Dedifferentiated amniotic fluid mesenchymal stem cell (primary cell): ENCODE results near the gene AQP2.

Source experiments
- DNase-seq: peaks from one replicate; pipeline ENCODE4 v3.0.0-alpha.2; 2016; ENCODE audit errors: extremely low spot score

AQP2 gene, protein sequence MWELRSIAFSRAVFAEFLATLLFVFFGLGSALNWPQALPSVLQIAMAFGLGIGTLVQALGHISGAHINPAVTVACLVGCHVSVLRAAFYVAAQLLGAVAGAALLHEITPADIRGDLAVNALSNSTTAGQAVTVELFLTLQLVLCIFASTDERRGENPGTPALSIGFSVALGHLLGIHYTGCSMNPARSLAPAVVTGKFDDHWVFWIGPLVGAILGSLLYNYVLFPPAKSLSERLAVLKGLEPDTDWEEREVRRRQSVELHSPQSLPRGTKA

DNA sequence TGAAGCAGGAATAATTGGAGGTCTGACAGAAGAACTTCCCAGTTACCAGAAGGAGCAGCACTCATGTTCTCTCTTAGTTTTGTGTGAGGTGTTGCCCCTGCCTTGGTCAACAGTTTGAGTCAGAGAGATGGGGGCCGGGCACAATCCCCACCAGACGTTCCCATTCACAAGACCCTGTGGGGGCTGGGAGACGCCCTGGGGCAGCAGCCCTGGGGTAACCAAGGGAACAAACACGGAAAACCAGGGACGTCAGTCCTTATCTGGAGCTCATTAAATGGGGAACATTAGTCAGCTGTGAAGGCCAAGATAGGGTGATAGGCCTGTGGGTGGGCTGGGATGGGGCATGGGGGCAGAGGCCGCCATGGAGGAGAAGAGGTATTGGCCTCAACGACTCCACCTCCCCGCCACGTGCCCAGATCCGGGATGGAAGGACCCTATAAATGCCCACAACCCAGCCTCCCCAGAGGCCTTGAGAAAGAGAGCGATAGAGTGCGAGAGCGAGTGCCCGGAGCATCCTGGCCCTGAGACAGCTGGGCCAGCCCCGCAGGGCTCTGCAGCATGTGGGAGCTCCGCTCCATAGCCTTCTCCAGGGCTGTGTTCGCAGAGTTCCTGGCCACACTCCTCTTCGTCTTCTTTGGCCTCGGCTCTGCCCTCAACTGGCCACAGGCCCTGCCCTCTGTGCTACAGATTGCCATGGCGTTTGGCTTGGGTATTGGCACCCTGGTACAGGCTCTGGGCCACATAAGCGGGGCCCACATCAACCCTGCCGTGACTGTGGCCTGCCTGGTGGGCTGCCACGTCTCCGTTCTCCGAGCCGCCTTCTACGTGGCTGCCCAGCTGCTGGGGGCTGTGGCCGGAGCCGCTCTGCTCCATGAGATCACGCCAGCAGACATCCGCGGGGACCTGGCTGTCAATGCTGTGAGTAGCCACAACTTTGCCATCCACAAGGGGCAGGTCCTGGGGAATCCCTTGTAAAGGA, at the start of gene AQP2:
Gene AQP2, plus strand, starts transcription at position 465 of the 979 bp plus-strand sequence. Its CDS starts 94 bp downstream, at position 559.
- DNase-seq: no peak

GRCh38 chr12:49901026-49901425, 49.5 kb upstream of the AQP2 start:
- DNase-seq: no peak

GRCh38 chr12:49901986-49902385, 48.6 kb upstream of the AQP2 start:
- DNase-seq: no peak

GRCh38 chr12:49902399-49903350, 47.9 kb upstream of the AQP2 start:
- no peak for DNase-seq

- no peak for DNase-seq
Measured at GRCh38 chr12:49903351-49903699, 47.2 kb upstream of the AQP2 start.

DNA sequence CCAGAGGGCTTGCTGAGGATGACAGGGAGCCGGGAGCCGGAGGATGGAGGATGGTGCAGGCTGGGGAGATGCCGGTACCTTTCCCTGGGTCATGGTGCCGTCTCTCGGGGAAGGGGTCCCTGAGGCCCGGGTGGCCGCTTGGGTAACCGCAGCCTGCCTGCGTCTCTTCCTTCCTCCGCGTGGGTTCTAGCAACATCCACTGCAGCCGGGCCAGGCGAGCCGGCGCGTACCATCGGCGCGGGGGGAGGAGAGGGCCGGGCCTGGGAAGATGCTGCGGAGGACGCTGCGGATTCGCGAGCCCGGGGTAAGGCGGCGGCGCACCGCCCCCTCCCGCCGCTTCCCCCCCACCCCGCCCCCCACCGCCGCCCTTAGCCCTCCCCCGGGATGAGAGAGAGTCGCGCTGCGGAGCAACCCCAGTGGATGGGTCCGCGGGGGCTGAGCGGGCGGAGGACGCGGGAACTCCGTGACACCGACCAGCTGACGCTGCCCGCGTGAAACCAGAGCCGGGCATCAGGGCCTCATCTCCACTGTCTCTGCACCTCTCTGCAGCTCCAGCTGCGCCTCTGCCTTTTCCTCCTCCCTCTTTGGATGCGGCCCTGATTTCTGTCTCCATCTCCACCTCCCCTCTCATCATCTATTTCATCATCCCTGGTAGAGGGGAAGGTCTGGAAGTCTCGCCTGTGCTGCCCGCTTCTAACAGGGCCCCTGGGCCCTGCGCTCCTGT, 46.7 kb upstream of the AQP2 start, which contains the start of gene FAIM2:
Gene FAIM2, minus strand, starts transcription at position 201 of the 724 bp plus-strand sequence. Its CDS starts 108 bp downstream, at position 93.
- peak; percentile 59 for DNase-seq

DNA sequence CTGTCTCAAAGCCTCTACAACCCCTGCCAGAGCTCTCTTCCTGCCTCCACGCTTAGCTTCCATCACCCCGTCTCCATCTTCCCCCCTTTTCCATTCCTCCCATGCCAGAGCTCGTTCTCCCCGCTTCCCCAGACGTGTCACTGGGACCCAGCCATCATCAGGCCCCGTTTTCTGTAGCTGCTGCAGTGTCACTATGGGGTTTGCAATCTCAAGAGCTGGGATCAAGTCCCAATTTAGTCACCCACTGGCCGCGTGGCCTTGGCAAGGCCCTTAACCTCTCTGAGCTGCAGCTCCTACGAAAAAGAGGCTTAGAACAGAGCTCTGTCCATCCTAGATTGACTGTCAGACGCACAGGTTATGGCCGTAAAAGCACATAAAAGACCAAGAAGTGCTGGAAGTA, 45.9 kb upstream of the AQP2 start:
- DNase-seq: no peak

DNA sequence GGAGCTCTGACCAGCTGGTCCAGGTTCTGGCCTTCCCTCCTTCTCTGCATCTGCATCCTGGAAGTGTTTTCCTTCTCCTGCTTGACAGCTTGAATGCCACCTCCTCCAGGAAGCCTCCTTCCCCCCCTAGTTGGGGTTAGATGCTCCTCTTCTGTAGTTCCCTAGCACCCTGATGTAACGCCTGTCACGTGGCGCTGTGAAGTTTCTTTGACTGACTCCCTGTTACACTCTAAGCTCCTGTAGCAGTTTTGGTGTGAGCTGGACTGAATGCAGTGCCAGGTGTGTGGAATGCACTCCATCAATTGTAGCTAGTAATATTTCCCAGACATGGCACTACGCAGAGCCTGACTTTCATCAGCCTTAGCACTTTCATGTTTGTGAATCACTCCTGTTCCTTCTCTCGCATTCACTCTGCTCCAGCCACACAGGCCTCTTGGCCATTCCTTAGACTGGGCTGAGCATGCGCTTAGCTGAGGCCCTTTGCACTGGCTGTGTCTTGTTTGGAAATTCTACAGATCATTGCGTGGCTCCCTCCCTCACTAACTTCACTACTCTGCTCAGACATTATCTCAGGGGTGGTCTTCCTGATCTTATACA, 44.7 kb upstream of the AQP2 start:
- DNase-seq: no peak

DNA sequence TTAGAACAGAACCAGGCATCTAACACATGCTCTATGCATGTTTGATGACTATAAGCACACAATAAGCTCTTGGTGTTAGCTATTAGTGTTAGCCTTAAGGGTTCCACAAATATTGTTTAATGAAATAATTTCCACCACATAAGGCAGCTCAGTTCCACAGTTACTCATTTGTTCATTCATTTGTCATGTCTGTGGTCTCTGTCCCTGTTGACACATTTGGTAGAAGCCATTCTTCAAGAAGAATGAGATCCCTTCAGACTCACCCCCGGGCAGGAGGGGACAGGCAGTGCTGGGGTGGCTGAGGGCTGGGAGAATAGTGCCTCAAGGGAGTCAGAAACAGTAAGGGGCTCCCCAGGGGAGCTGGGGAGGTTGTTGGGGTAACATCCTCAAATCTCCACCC, 43.2 kb upstream of the AQP2 start:
- DNase-seq: no peak

- DNase-seq: no peak
Measured at GRCh38 chr12:49909356-49909755, 41.2 kb upstream of the AQP2 start.

GRCh38 chr12:49909826-49910225, 40.7 kb upstream of the AQP2 start:
- no peak for DNase-seq

DNA sequence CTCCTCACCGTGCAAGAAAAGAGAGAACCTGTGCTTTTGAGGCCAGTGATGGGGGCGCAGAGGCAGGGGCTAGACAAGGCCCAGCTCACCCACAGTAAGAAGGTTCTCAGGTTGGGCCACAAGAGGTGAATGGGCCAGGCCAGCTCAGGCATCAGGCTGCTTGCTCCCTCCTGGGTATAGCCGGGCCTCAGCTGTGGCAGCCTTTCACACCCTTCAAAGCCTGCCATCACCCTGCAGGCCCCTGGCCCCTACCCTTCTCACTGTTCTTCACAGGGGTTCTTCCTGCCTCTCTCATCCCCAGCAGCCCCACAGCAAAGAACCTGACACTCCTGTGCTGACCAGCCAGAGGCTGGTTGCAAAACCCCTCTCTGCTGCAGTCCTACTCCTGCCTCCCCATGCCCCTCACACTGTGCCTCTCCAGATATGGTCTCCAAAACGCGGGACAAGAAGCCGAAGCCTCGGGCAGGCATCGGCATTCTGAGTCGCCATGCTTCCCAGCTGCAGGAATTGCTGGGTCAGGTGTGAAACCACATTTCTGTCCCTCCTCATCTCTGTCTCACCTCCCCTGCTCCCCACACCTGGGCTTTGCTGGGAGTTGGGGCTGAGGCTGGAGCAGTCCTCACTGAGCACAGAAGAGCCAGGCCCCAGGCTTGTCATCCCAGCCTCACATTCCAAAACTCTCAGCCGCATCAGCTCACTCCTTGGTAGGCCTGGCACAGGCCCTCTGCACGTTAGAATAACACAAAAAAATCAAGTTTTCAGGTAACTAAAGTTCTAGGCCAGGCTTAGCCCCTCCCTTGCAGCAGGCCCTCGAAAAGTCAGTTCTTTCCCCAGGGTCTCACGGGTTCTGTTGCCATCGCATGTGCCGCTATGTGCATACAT, 40.0 kb upstream of the AQP2 start:
- no peak for DNase-seq

- DNase-seq: no peak
Measured at GRCh38 chr12:49911213-49911605, 39.3 kb upstream of the AQP2 start.

GRCh38 chr12:49912345-49913255, 37.9 kb upstream of the AQP2 start:
- no peak for DNase-seq

DNA sequence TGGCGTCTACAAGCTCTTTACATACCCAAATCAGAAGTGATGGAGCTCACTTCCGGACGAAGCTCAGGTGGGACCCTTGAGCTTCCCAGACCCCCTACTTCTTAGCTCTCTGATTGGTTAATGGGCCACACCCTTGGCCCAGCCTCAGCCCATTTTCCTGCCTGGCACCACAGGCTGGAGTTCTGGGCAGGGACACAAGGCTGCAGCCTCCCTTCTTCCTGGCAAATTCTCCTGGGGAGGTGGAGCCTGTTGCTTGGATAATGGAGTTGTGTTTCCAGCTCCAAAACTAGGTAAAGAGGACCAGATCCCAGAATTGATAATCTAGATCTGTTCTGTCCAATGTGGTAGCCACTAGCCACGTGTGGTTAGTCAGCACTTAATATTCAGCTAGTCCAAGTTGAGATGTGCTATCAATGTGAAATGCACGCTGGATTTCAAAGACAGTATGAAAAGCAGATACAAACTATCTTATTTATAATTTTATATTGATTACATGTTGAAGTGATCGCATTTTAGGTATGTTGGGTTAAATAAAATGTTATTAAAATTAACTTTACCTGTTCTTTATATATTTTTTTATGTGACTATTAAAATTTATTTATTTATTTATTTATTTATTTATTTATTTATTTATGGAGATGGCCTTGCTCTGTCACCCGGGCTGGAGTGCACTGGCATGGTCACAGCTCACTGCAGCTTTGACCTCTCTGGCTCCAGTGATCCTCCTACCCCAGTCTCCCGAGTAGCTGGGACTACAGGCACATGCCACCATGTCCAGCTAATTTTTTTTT, 34.2 kb upstream of the AQP2 start:
- no peak for DNase-seq

DNA sequence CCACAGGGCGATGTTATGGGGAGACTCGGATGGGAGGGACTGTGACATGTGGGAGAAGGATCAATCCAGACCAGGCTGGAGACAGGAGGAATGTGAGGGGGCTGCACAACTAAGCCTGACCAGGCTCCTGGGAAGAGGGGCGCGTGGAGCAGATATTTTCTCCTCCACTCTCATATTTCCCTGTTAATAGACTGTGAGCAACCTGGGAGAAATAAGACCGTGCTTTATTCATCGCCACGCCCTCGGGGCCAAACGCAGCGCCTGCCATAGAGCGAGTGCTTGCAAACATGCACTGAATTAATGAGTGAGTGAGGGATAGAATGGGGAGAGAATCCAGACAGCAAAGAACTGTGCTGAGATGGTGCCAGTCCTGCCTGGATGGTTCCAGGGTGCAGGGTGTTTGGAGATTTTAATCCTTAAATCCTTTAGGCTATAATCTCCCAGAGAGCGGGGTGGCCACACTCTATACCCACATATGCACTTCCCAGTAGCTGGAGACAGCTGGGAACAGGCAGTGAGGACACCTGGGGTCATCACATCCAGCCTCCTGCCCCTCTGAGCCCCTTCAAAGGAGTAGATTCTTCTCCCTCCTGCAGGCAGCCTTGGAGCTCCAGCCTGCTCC, 33.3 kb upstream of the AQP2 start:
- no peak for DNase-seq

DNA sequence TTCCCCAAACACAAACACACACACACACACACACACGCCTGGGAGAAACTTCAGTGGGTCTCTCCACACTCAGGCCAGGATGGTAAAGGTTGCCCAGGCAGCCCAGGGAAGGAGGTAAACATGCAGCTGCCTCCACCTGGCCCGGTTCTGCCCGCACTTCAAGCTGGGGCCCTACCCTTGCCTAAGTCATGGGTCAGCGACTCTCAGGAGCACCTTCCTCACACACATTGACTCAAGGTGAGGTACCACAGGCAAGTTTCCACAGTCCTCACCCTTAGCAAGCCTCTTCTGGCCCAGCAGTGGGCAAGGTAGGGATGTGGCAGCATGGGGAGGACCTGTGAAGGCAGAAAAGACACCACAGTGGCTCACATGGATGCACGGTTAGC, 32.8 kb upstream of the AQP2 start:
- no peak for DNase-seq
